Brain microvascular endothelial cell (primary cell): ENCODE data around the gene LAMB1.
"Not testable (repeated sequence)": the region's sequence is repeated elsewhere in the genome, so short reads cannot be mapped to it uniquely, and the experiment has no call there.

ENCODE experiments used
- DNase-seq: peaks from one replicate; pipeline ENCODE4 v3.0.0-alpha.2; 2020
- H3K27ac ChIP-seq: fragments of 250-450 bp; sonication (Bioruptor Pico); 2 replicates; pipeline ENCODE4 v1.5.1; 2020; ENCODE audit warnings: mild to moderate bottlenecking, moderate library complexity
- H3K27me3 ChIP-seq: fragments of 250-450 bp; sonication (Bioruptor Pico); replicated peaks from 2 replicates; pipeline ENCODE4 v1.5.1; 2020; ENCODE audit warnings: mild to moderate bottlenecking
- H3K36me3 ChIP-seq: fragments of 250-450 bp; sonication (Bioruptor Pico); replicated peaks from 2 replicates; pipeline ENCODE4 v1.5.1; 2020; ENCODE audit warnings: mild to moderate bottlenecking
- H3K4me3 ChIP-seq: 2 replicates; pipeline ENCODE4 v1.5.1; 2011; ENCODE audit warnings: low read depth, mild to moderate bottlenecking, control low read depth, low read length, moderate library complexity
- CTCF ChIP-seq: IDR thresholded peaks from 2 replicates; pipeline ENCODE4 v1.5.1; 2011; ENCODE audit warnings: low read depth, mild to moderate bottlenecking, moderate library complexity, low read length, control low read depth, inconsistent platforms; ENCODE audit errors: missing control alignments
- in situ Hi-C: cut with HindIII; loops from 2 replicates; pipeline ENCODE4 v1.10.0; 2017; ENCODE audit warnings: low sequenced_read_pairs, low pct_ligation_motif_present

LAMB1 gene

GRCh38 chr7:108033776-108034497 lies 31.0 kb upstream of the LAMB1 start:
- Histone ChIP-seq H3K36me3 (no peaks in the 10 kb centered on the region), H3K27me3 (no peaks in the 10 kb centered on the region), H3K27ac (no peak overlapping the region), H3K4me3 (no peak overlapping the region)
- in situ Hi-C loops: no loop called here
- TF ChIP-seq CTCF: no peak
- no peak for DNase-seq

GRCh38 chr7:108033309-108033708 lies 30.3 kb upstream of the LAMB1 start:
- H3K27ac ChIP-seq, DNase-seq, H3K36me3 ChIP-seq, in situ Hi-C loops, H3K4me3 ChIP-seq, H3K27me3 ChIP-seq: not testable (repeated sequence)

- Histone ChIP-seq H3K36me3 (no peaks in the 10 kb centered on the region), H3K27me3 (no peaks in the 10 kb centered on the region), H3K27ac (peak overlapping the region; percentile 78), H3K4me3 (no peak overlapping the region)
- TF ChIP-seq CTCF: no peak
- in situ Hi-C loops: no loop called here
- DNase-seq: peak; percentile 50
Observed at GRCh38 chr7:108030516-108030915, 27.6 kb upstream of the LAMB1 start.

- no peak for DNase-seq
- in situ Hi-C loops: no loop called here
- no peaks in the 10 kb centered on the region for H3K36me3 ChIP-seq
- peak overlapping the region; percentile 78 for H3K27ac ChIP-seq
- H3K27me3 ChIP-seq: no peaks in the 10 kb centered on the region
- H3K4me3 ChIP-seq: no peak overlapping the region
- TF ChIP-seq CTCF: no peak
Observed at GRCh38 chr7:108029034-108029433, 26.1 kb upstream of the LAMB1 start.

- DNase-seq: no peak
- in situ Hi-C loops: no loop called here
- no peak for TF ChIP-seq CTCF
- Histone ChIP-seq H3K4me3 (no peak overlapping the region), H3K27ac (no peak overlapping the region), H3K27me3 (no peaks in the 10 kb centered on the region), H3K36me3 (no peaks in the 10 kb centered on the region)
Observed at GRCh38 chr7:108028111-108028510, 25.1 kb upstream of the LAMB1 start.

- H3K4me3 ChIP-seq: no peak overlapping the region
- in situ Hi-C loops: no loop called here
- no peak overlapping the region for H3K27ac ChIP-seq
- TF ChIP-seq CTCF: no peak
- H3K27me3 ChIP-seq: no peaks in the 10 kb centered on the region
- no peak for DNase-seq
- H3K36me3 ChIP-seq: no peaks in the 10 kb centered on the region
Observed at GRCh38 chr7:108027239-108027638, 24.3 kb upstream of the LAMB1 start.
